H4 (cell line): ENCODE measurements around the gene SLC1A4. TPM values are rescaled to one million over a fixed set of nuclear protein-coding genes. Genes with fewer than 3 reads are reported as not detected.
"Not testable (repeated sequence)": the region's sequence is repeated elsewhere in the genome, so short reads cannot be mapped to it uniquely, and the experiment has no call there.

ENCODE experiments used
- DNase-seq: peaks from one replicate; pipeline ENCODE4 v3.0.0-alpha.2; 2015; ENCODE audit warnings: low spot score
- total RNA-seq: library from RNA; depleted of rRNA; stranded (reverse); fragments of >200 nt; shearing (Covaris generic); gene quantifications from 2 replicates; pipeline ENCODE4 v1.2.3, GENCODE V29; 2014

SLC1A4 gene
- total RNA-seq, 1 experiment from 2014 or later = 27.0 TPM

- no peak for DNase-seq
Measured at GRCh38 chr2:64963719-64964118, 25.5 kb upstream of the SLC1A4 start.

GRCh38 chr2:64966017-64966416 is 23.2 kb upstream of the SLC1A4 start:
- DNase-seq = no peak

GRCh38 chr2:64966839-64967238 is 22.4 kb upstream of the SLC1A4 start:
- DNase-seq = no peak

GRCh38 chr2:64967601-64968000 is 21.6 kb upstream of the SLC1A4 start:
- DNase-seq = no peak

GRCh38 chr2:64969086-64969485 is 20.1 kb upstream of the SLC1A4 start:
- DNase-seq = not testable (repeated sequence)

GRCh38 chr2:64970495-64970894 is 18.7 kb upstream of the SLC1A4 start:
- no peak for DNase-seq

GRCh38 chr2:64972426-64972825 is 16.8 kb upstream of the SLC1A4 start:
- no peak for DNase-seq

GRCh38 chr2:64972876-64973275 is 16.3 kb upstream of the SLC1A4 start:
- no peak for DNase-seq

GRCh38 chr2:64975232-64975821 is 13.9 kb upstream of the SLC1A4 start:
- DNase-seq = peak; percentile 59

GRCh38 chr2:64976276-64976675 is 12.9 kb upstream of the SLC1A4 start:
- DNase-seq = no peak

- peak; percentile 66 for DNase-seq
Measured at GRCh38 chr2:64978514-64979268, 10.5 kb upstream of the SLC1A4 start.

GRCh38 chr2:64979744-64980143 is 9.5 kb upstream of the SLC1A4 start:
- no peak for DNase-seq

GRCh38 chr2:64980183-64980582 is 9.0 kb upstream of the SLC1A4 start:
- DNase-seq = no peak

- DNase-seq = no peak
Measured at GRCh38 chr2:64982311-64982857, 6.8 kb upstream of the SLC1A4 start.

GRCh38 chr2:64982932-64983331 is 6.3 kb upstream of the SLC1A4 start:
- DNase-seq = no peak

GRCh38 chr2:64985447-64985846 is 3.8 kb upstream of the SLC1A4 start:
- no peak for DNase-seq

- DNase-seq = no peak
Measured at GRCh38 chr2:64987001-64987955, 1.9 kb upstream of the SLC1A4 start.

- DNase-seq = no peak
Measured at GRCh38 chr2:64987956-64988419, 1.2 kb upstream of the SLC1A4 start.

GRCh38 chr2:64988420-64989125 is 626 bp upstream of the SLC1A4 start:
- peak; percentile 90 for DNase-seq

- DNase-seq = no peak
Measured at GRCh38 chr2:64989982-64990614, 899 bp downstream of the SLC1A4 start.

GRCh38 chr2:64990876-64991275 is 1.7 kb downstream of the SLC1A4 start:
- DNase-seq = no peak
